Aorta (tissue), 5 donors: Measurements from ENCODE around the gene TPM3. TPM values are rescaled to one million over a fixed set of nuclear protein-coding genes. Genes with fewer than 3 reads are reported as not detected.

Experiments used
- ATAC-seq: fragments of 200-7000 bp; cut with Tn5 transposase; one replicate; pipeline ENCODE4 v1.9.1; 2022; ENCODE audit warnings: moderate library complexity; ENCODE audit not compliant: low FRiP score
- DNase-seq, 2 donors: peaks; one replicate each; pipeline ENCODE4 v3.0.0-alpha.2; 2020
- H3K27ac ChIP-seq, 2 donors: one replicate each; pipeline ENCODE4 v1.5.1; 2013; ENCODE audit warnings: low read length in 2 of 2, mild to moderate bottlenecking in 2 of 2, moderate library complexity in 2 of 2, control low read depth in 1 of 2, inconsistent platforms in 1 of 2, low read depth in 1 of 2
- H3K27me3 ChIP-seq, 2 donors: one replicate each; pipeline ENCODE4 v1.6.1; 2013; ENCODE audit warnings: control low read depth in 1 of 2, low read length in 1 of 2, mild to moderate bottlenecking in 1 of 2, moderate library complexity in 1 of 2; ENCODE audit not compliant: insufficient read depth in 2 of 2, control insufficient read depth in 1 of 2
- H3K36me3 ChIP-seq, 2 donors: one replicate each; pipeline ENCODE4 v1.6.1; 2013; ENCODE audit warnings: control low read depth in 1 of 2, low read length in 1 of 2, mild to moderate bottlenecking in 1 of 2; ENCODE audit not compliant: insufficient read depth in 2 of 2, control insufficient read depth in 1 of 2
- H3K4me1 ChIP-seq, 2 donors: one replicate each; pipeline ENCODE4 v1.6.1; 2013; ENCODE audit warnings: low read length in 2 of 2, control low read depth in 1 of 2, mild to moderate bottlenecking in 1 of 2, moderate library complexity in 1 of 2; ENCODE audit not compliant: insufficient read depth in 2 of 2, control insufficient read depth in 1 of 2
- H3K4me3 ChIP-seq, 2 donors: one replicate each; pipeline ENCODE4 v1.5.1; 2013; ENCODE audit warnings: low read length in 2 of 2, control low read depth in 1 of 2, mild to moderate bottlenecking in 1 of 2
- H3K9me3 ChIP-seq: one replicate; pipeline ENCODE4 v1.6.1; 2013; ENCODE audit warnings: mild to moderate bottlenecking, low read length; ENCODE audit not compliant: control insufficient read depth
- WGBS, 2 donors: extraction: QIAGEN DNeasy Blood & Tissue Kit; methylation state at CpG; one replicate each; pipeline ENCODE4 v1.1.7; 2013; 5-methylcytosine and 5-hydroxymethylcytosine counted together
- intact Hi-C, 2 donors: fragments of 100-400 bp; cut with DNase I; formaldehyde crosslinking; loops; one replicate each; pipeline versions ENCODE4 v1.14.2 to v1.15.0; 2022
- polyA plus RNA-seq, 2 donors: library from polyadenylated mRNA; stranded (reverse); fragments of 200-250 nt; gene quantifications; one replicate each; pipeline ENCODE4 v1.2.3, GENCODE V29; 2013
- total RNA-seq, 2 donors: library from RNA; stranded (reverse); fragmentation: NEBNext Ultra II Directional; extraction: Animal tissue kit (Norgen Biotek cat#: 25700); gene quantifications; one replicate each; pipeline ENCODE4 v1.2.1, GENCODE V29; 2021
- donor health status: healthy with polysubstance abuse.
- donor health status: Bipolar disorder and iron deficiency.
- donor health status: DM: no; HTN: no; CAD: no.
- donor health status: DM: no; HTN: no; CAD: no.
- donor health status: DM: yes; HTN: yes; CAD: no.

The TPM3 gene
- total and polyA plus RNA-seq, 4 donors = 79.7 to 186 (median 160) TPM

- DNase-seq (no peak), ATAC-seq (no peak)
- Histone ChIP-seq H3K4me3 (no peak overlapping the region), H3K4me1 (no peaks in the 10 kb centered on the region), H3K27me3 (no peaks in the 10 kb centered on the region), H3K27ac (no peak overlapping the region), H3K36me3 (peaks cover 0 to 5% of the 10 kb centered on the region in 2 donors), H3K9me3 (no peaks in the 10 kb centered on the region)
- 84 to 95% methylated on average over 2 of the region's 2 CpGs for WGBS, 2 donors
- intact Hi-C loops = loop anchor here in 1 of 2 donors (5.0 kb wide), 1 partner anchor 37 kb away; no protein-coding TSS in a partner anchor
Measured at GRCh38 chr1:154225370-154225769, 33.5 kb upstream of the TPM3 start.

- Histone ChIP-seq H3K27ac (no peak overlapping the region), H3K4me1 (no peaks in the 10 kb centered on the region), H3K36me3 (peaks cover 0 to 5% of the 10 kb centered on the region in 2 donors), H3K4me3 (no peak overlapping the region), H3K27me3 (no peaks in the 10 kb centered on the region), H3K9me3 (no peaks in the 10 kb centered on the region)
- DNase-seq (no peak), ATAC-seq (no peak)
- intact Hi-C loops = loop anchor here in 1 of 2 donors (5.0 kb wide), 1 partner anchor 41 kb away; no protein-coding TSS in a partner anchor
- WGBS, 2 donors = 26 to 33% methylated on average over 2 of the region's 2 CpGs
Measured at GRCh38 chr1:154223621-154224020, 31.7 kb upstream of the TPM3 start.

- Histone ChIP-seq H3K36me3 (peaks cover 0 to 2% of the 10 kb centered on the region in 2 donors), H3K27me3 (no peaks in the 10 kb centered on the region), H3K4me3 (no peak overlapping the region), H3K9me3 (no peaks in the 10 kb centered on the region), H3K4me1 (peaks cover 0 to 2% of the 10 kb centered on the region in 2 donors), H3K27ac (no peak overlapping the region)
- ATAC-seq (no peak), DNase-seq (no peak)
- intact Hi-C loops = loop anchor here in 1 of 2 donors (5.0 kb wide), 1 partner anchor 41 kb away; no protein-coding TSS in a partner anchor
- WGBS, 2 donors = 75 to 82% methylated on average over 1 of the region's 1 CpG
Measured at GRCh38 chr1:154222918-154223317, 31.0 kb upstream of the TPM3 start.

DNA sequence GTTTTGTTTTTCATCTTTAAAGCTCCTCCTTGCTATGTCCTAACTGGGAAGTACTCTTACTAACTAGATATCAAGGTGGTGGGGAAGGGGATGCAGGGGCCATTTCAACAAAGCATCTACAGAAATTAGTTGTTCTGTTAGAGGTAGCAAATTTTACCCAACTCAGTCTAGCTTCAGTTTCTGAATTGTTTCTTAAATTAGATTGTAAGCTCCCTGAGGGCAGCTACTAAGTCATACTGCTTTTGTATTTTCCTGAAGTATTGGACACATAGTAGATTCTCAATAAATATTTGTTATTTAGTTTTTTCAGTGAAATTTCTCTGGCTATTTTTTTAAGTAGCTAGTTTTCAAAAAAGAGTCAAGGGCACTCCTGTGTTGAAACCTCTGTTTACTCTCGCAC, 30.6 kb upstream of the TPM3 start:
- peaks cover 0 to 2% of the 10 kb centered on the region in 2 donors for H3K36me3 ChIP-seq
- H3K4me3 ChIP-seq = no peak overlapping the region
- H3K27ac ChIP-seq = no peak overlapping the region
- no peaks in the 10 kb centered on the region for H3K27me3 ChIP-seq
- intact Hi-C loops = loop anchor here in 1 of 2 donors (5.0 kb wide), 1 partner anchor 40 kb away; no protein-coding TSS in a partner anchor
- DNase-seq (no peak), ATAC-seq (no peak)
- no peaks in the 10 kb centered on the region for H3K9me3 ChIP-seq
- peaks cover 0 to 2% of the 10 kb centered on the region in 2 donors for H3K4me1 ChIP-seq
- 97 to 99% methylated on average over 1 of the region's 1 CpG for WGBS, 2 donors

GRCh38 chr1:154221278-154222001, 29.5 kb upstream of the TPM3 start:
- H3K36me3 ChIP-seq = peaks cover 0 to 2% of the 10 kb centered on the region in 2 donors
- intact Hi-C loops = loop anchor here (2.0 to 5.0 kb wide), 3 partner anchors 39 to 51 kb away; partner anchors contain the start of gene HAX1 (in 1 of the 2)
- peak; percentile 76 to 89 for DNase-seq
- H3K4me1 ChIP-seq = peaks cover 0 to 2% of the 10 kb centered on the region in 2 donors
- H3K9me3 ChIP-seq = no peaks in the 10 kb centered on the region
- H3K27me3 ChIP-seq = no peaks in the 10 kb centered on the region
- H3K4me3 ChIP-seq = peak overlapping the region; percentile 45 to 89
- H3K27ac ChIP-seq = peak overlapping the region; percentile 58 to 72
- WGBS, 2 donors = 0% methylated on average over 28 of the region's 28 CpGs
- ATAC-seq = peak; percentile 77

DNA sequence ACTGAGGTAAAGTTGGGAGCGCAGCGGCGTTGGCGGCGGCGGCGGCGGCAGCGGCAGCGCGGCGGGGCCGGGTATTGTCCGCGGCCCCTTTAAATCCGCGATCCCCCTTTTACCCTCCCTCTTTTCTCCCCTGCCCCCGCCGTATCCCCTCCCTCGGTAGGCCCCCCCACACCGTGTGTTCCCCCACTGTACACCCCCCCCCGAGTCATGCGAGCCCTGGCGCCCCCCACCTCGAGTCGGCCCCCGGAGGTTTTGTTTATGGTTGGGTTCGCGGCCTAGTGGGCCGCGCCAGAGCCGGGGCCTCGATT, 29.0 kb upstream of the TPM3 start:
- H3K4me3 ChIP-seq = peak overlapping the region; percentile 45 to 89
- no peak for DNase-seq
- H3K27me3 ChIP-seq = no peaks in the 10 kb centered on the region
- no peak for ATAC-seq
- H3K27ac ChIP-seq = peak overlapping the region; percentile 58 to 76
- intact Hi-C loops = loop anchor here (2.0 to 5.0 kb wide), 3 partner anchors 38 to 52 kb away; partner anchors contain the start of gene HAX1 (in 1 of the 2)
- no peaks in the 10 kb centered on the region for H3K9me3 ChIP-seq
- peaks cover 0 to 2% of the 10 kb centered on the region in 2 donors for H3K4me1 ChIP-seq
- WGBS, 2 donors = 0 to 2% methylated on average over 20 to 33 of the region's 33 CpGs
- peaks cover 0 to under 1% of the 10 kb centered on the region in 2 donors for H3K36me3 ChIP-seq

DNA sequence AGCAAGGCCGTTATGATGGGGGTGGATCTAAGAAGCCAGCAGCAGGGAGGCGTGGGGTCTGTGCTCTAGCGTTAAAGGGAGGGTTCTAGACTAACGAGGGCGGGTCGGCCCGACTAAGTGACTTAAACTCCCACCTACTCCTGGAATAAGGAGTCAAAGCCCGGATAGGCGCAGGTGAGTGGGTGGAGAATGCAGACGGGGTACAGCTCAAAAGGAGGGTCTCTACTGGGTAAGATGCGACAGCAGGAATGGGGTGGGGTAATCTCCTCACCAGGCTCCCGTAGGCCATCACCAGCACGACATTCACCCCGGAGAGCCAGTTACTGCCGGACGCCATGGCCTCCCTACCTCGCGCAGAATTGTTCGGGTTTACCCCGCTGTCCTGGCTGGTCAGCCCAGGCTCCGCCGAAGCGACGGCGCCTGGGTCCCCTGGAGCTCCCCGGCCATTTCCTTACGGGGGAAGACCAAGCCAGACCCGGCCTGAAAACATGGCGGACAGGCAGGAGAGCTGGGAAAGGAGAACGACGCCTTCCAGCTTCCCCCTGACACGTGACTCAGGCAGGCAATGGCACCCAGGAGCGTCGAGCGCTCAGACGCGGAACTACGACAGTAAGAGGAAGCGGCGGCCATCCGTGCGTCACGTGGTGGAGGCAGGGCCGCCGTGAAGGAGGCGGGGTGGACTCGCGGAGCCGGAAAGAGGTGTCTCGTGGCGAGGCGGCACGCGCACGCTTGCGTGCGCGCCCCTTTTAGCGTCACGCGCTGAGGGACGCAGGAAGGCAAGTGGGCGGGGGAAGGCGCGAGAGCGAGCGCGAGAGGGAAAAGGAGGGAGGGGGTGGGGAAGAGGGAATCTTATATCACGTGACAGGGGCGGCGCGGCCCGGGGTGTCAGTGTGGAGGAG, 28.4 kb upstream of the TPM3 start, which contains the start of gene UBAP2L:
Gene UBAP2L, plus strand, starts transcription at position 885 of the 899 bp plus-strand sequence. CDS start 4,169 bp downstream, outside the sequence.
- H3K27ac ChIP-seq = peak within 1 kb of the TSS; percentile 58 to 98
- WGBS, 2 donors = 0% methylated on average over 62 to 73 of the region's 73 CpGs
- peak; percentile 98 for ATAC-seq
- H3K4me3 ChIP-seq = peak within 1 kb of the TSS; percentile 70 to 89
- no peaks in the 10 kb centered on the region for H3K36me3 ChIP-seq
- H3K9me3 ChIP-seq = no peaks in the 10 kb centered on the region
- peak; percentile 100 for DNase-seq
- intact Hi-C loops = loop anchor here (2.0 to 5.0 kb wide), 3 partner anchors 38 to 52 kb away; partner anchors contain the start of gene HAX1 (in 1 of the 2)
- H3K27me3 ChIP-seq = no peaks in the 10 kb centered on the region
- H3K4me1 ChIP-seq = peaks cover 0 to 2% of the 10 kb centered on the region in 2 donors

DNA sequence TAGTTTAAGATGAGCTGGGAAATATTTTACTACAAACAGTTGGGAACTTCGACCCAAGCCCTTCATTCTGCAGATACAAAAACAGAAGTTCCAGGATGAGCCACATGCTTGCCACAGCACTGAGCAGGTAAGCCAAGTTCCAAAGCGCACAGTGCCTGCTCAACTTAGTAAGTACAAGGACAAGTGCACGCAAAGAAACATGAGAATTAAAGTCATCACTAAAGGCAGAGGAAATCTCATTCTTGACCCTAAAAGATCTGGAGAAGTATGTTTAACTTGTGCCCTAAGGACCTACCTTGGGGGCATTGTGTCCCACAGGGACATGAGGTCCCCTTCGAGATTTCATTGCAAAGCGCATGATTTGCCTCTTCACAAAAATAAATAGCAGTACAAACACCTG, 27.6 kb upstream of the TPM3 start:
- peaks cover 0 to 2% of the 10 kb centered on the region in 2 donors for H3K4me1 ChIP-seq
- 16% methylated on average over 5 of the region's 5 CpGs for WGBS, 2 donors
- no peak for ATAC-seq

More for the DNA sequence above, 27.6 kb upstream of the TPM3 start:
- Histone ChIP-seq H3K27me3 (no peaks in the 10 kb centered on the region), H3K4me3 (peak overlapping the region; percentile 70 to 75), H3K9me3 (no peaks in the 10 kb centered on the region), H3K36me3 (no peaks in the 10 kb centered on the region), H3K27ac (no peak overlapping the region)
- DNase-seq = no peak
- intact Hi-C loops = no loop called here
